PC-9 (cell line): ENCODE results near the gene CRTC1. TPM values are rescaled to one million over a fixed set of nuclear protein-coding genes. Genes with fewer than 3 reads are reported as not detected.

Experiments
- BruUV-seq: library from RNA; stranded (reverse); fragments of 400-500 nt; replicated peaks from 2 replicates; lab custom pipeline; 2021; lab: Mats Ljungman, UMichigan
- CTCF ChIA-PET: fragments of 300-600 bp; sonication (Branson Sonifier 250); formaldehyde crosslinking; loops from one replicate; lab custom pipeline; 2022; ENCODE audit warnings: antibody characterized with exemption; lab: Charles Lee
- POLR2A ChIA-PET: fragments of 300-600 bp; sonication (Branson Sonifier 250); formaldehyde crosslinking; loops from one replicate; lab custom pipeline; 2022; ENCODE audit warnings: antibody characterized with exemption; ENCODE audit not compliant: unreplicated experiment; lab: Charles Lee
- DNase-seq, 2 experiments: peaks; one replicate each; pipeline versions ENCODE4 v3.0.0 to v3.0.0-alpha.2; 2015 to 2022; ENCODE audit warnings: mixed read lengths in 1 of 2
- H2AFZ ChIP-seq: fragments of 200-600 bp; sonication (generic); 2 replicates; pipeline ENCODE4 v1.8.1; 2017; ENCODE audit warnings: antibody characterized with exemption
- H3F3A ChIP-seq: fragments of 200-600 bp; sonication (generic); 2 replicates; pipeline ENCODE4 v1.8.1; 2017; ENCODE audit warnings: antibody characterized with exemption, mild to moderate bottlenecking, low read depth; ENCODE audit not compliant: insufficient read depth
- H3K27ac ChIP-seq: fragments of 200-600 bp; sonication (generic); 2 replicates; pipeline ENCODE4 v1.6.1; 2016; ENCODE audit warnings: mixed run types
- H3K27me3 ChIP-seq: fragments of 200-600 bp; sonication (generic); 2 replicates; pipeline ENCODE4 v1.6.1; 2016; ENCODE audit warnings: low read depth, mixed run types; ENCODE audit not compliant: insufficient read depth
- H3K36me3 ChIP-seq: fragments of 200-600 bp; sonication (generic); 2 replicates; pipeline ENCODE4 v1.6.1; 2016; ENCODE audit warnings: low read depth, mixed run types
- H3K4me1 ChIP-seq: fragments of 200-600 bp; sonication (generic); replicated peaks from 2 replicates; pipeline ENCODE4 v1.6.1; 2016; ENCODE audit warnings: mixed run types; ENCODE audit not compliant: insufficient read depth
- H3K4me2 ChIP-seq: fragments of 200-600 bp; sonication (generic); 2 replicates; pipeline ENCODE4 v1.6.1; 2017; ENCODE audit warnings: mixed run types
- H3K4me3 ChIP-seq: fragments of 200-600 bp; sonication (generic); 2 replicates; pipeline ENCODE4 v1.6.1; 2016; ENCODE audit warnings: mixed run types
- H3K79me2 ChIP-seq: fragments of 200-600 bp; sonication (generic); 2 replicates; pipeline ENCODE4 v1.6.1; 2017; ENCODE audit warnings: low read depth, mixed run types
- H3K9me2 ChIP-seq: fragments of 200-600 bp; sonication (generic); 2 replicates; pipeline ENCODE4 v1.8.1; 2017; ENCODE audit warnings: mild to moderate bottlenecking; ENCODE audit not compliant: insufficient read depth
- H3K9me3 ChIP-seq: fragments of 200-600 bp; sonication (generic); 2 replicates; pipeline ENCODE4 v1.8.1; 2016; ENCODE audit warnings: low read depth; ENCODE audit not compliant: insufficient read depth
- H4K20me1 ChIP-seq: fragments of 200-600 bp; sonication (generic); 2 replicates; pipeline ENCODE4 v1.8.1; 2017; ENCODE audit not compliant: insufficient read depth
- CTCF ChIP-seq: fragments of 200-600 bp; sonication (generic); conservative IDR thresholded peaks from 2 replicates; pipeline ENCODE4 v1.6.1; 2017; ENCODE audit warnings: mixed run types, antibody characterized with exemption, mild to moderate bottlenecking, moderate library complexity
- EZH2 ChIP-seq: fragments of 200-600 bp; sonication (generic); IDR thresholded peaks from 2 replicates; pipeline ENCODE4 v1.8.0; 2017; ENCODE audit warnings: antibody characterized with exemption, low read depth
- intact Hi-C: fragments of 100-400 bp; cut with micrococcal nuclease; formaldehyde crosslinking; loops from one replicate; pipeline ENCODE4 v1.10.0; 2022; ENCODE audit not compliant: unreplicated experiment
- total RNA-seq: library from RNA; stranded (reverse); gene quantifications from 2 replicates; pipeline ENCODE4 v1.2.3, GENCODE V29; 2021

CRTC1 gene
- total RNA-seq, 1 experiment from 2014 or later = 16.6 TPM

- DNase-seq = no peak
- Histone ChIP-seq H3K79me2 (no peaks in the 10 kb centered on the region), H3K27me3 (no peaks in the 10 kb centered on the region), H3K27ac (no peak overlapping the region), H3K4me2 (no peak overlapping the region), H3K4me1 (no peaks in the 10 kb centered on the region), H3K9me2 (no peaks in the 10 kb centered on the region), H3K36me3 (no peaks in the 10 kb centered on the region), H3F3A (no peaks in the 10 kb centered on the region), H3K4me3 (no peak overlapping the region), H3K9me3 (no peaks in the 10 kb centered on the region), H2AFZ (no peak overlapping the region), H4K20me1 (peaks cover 24% of the 10 kb centered on the region)
- ChIA-PET POLR2A (no interaction called here), CTCF (no interaction called here)
- no TSS peak for BruUV-seq
- TF ChIP-seq EZH2 (no peak), CTCF (no peak)
- intact Hi-C loops = no loop called here
Measured at GRCh38 chr19:18651733-18652132, 31.7 kb upstream of the CRTC1 start.

GRCh38 chr19:18653853-18654252 lies 29.6 kb upstream of the CRTC1 start:
- intact Hi-C loops = no loop called here
- Histone ChIP-seq H3F3A (no peaks in the 10 kb centered on the region), H3K79me2 (no peaks in the 10 kb centered on the region), H3K27ac (no peak overlapping the region), H3K9me2 (no peaks in the 10 kb centered on the region), H3K27me3 (no peaks in the 10 kb centered on the region), H3K4me1 (no peaks in the 10 kb centered on the region), H3K36me3 (no peaks in the 10 kb centered on the region), H4K20me1 (peaks cover 23% of the 10 kb centered on the region), H3K4me3 (no peak overlapping the region), H3K9me3 (no peaks in the 10 kb centered on the region), H2AFZ (no peak overlapping the region), H3K4me2 (no peak overlapping the region)
- BruUV-seq = no TSS peak
- TF ChIP-seq CTCF = no peak
- TF ChIP-seq EZH2 = no peak
- DNase-seq = peak in 1 of 2 experiments; percentile 24
- ChIA-PET CTCF (no interaction called here), POLR2A (no interaction called here)

GRCh38 chr19:18654469-18654868 lies 29.0 kb upstream of the CRTC1 start:
- H4K20me1 ChIP-seq = peaks cover 16% of the 10 kb centered on the region
- no peak overlapping the region for H3K27ac ChIP-seq
- H2AFZ ChIP-seq = no peak overlapping the region
- no peaks in the 10 kb centered on the region for H3K27me3 ChIP-seq
- peak in 1 of 2 experiments; percentile 20 for DNase-seq
- H3K9me3 ChIP-seq = no peaks in the 10 kb centered on the region
- H3K36me3 ChIP-seq = no peaks in the 10 kb centered on the region
- H3K9me2 ChIP-seq = no peaks in the 10 kb centered on the region
- intact Hi-C loops = no loop called here
- CTCF ChIA-PET = no interaction called here
- H3K79me2 ChIP-seq = no peaks in the 10 kb centered on the region
- H3F3A ChIP-seq = no peaks in the 10 kb centered on the region
- TF ChIP-seq CTCF (no peak), EZH2 (no peak)
- BruUV-seq = no TSS peak
- POLR2A ChIA-PET = no interaction called here
- no peaks in the 10 kb centered on the region for H3K4me1 ChIP-seq
- H3K4me2 ChIP-seq = no peak overlapping the region
- no peak overlapping the region for H3K4me3 ChIP-seq
